Hair follicle dermal papilla cell (primary cell): ENCODE measurements around the gene GABRG1. TPM values are rescaled to one million over a fixed set of nuclear protein-coding genes. Genes with fewer than 3 reads are reported as not detected.

ENCODE experiments used
- total RNA-seq: library from RNA; depleted of rRNA; stranded (reverse); fragments of >200 nt; gene quantifications from 2 replicates; pipeline ENCODE4 v1.2.3, GENCODE V29; 2012

Gene GABRG1
- not detected in 2 replicates for total RNA-seq

DNA sequence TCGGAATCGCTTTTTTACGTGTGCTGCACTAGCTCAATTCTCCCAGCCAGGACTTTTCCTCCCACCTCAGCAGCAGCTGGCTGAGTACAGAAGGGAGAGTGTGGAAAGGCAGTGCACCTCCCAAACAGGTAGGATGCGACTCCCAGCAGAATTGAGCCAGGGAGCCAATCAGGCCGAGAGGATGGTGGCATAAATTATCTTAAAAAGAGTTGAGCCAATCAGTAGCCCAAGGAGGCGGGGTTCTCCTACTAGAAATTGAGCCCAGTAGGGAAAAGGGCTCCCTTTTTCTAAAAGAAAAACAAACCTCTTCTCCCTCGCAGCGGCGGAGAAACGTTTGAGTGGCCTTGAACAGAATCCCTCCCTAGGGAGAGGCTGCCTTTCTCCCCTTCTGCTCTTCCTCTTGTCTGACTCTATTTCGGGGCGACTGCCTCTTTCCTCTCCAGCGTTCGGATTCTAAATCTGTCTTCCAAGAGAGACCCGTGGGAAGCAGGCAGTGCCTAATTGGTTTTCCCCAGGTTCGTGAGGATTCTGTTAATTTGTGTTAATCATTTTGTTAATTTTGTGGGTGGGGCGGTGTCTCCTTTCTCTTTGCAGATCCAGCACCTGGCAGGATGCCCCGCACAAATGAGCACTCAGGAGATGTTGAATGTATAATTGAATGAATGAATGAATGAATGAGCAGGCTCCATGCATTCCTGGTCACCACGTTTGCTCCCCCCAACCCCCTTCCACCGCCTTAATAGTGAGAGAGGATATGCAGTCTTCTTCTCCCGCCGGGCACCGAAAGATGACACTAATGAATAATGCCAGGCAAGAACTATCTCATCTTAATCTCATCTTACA lies at the start of gene GABRG1:
TSS of gene GABRG1 (minus strand) at position 142 of the 843 bp plus-strand sequence. CDS start at position 1, 141 bp downstream.

